ENCODE results near the gene CST3.

- TF ChIP-seq CTCF (IDR thresholded peaks at IDR 0.05) (no peak), POLR2AphosphoS5 (IDR thresholded peaks at IDR 0.05; ENCODE audit: insufficient read depth in 1 of 2, low read depth in 1 of 2) (no peak), POLR2A (IDR thresholded peaks at IDR 0.05) (no peak)
Observed at GRCh38 chr20:23644164-23644563, 6.4 kb upstream of the CST3 start.

All from vagina (tissue), 2 donors.